Transverse colon (tissue), 4 donors: ENCODE results near the gene ZBTB20. TPM values are rescaled to one million over a fixed set of nuclear protein-coding genes. Genes with fewer than 3 reads are reported as not detected.

ENCODE experiments used
- DNase-seq: peaks from one replicate; pipeline ENCODE4 v3.0.0-alpha.2; 2019
- H3K27ac ChIP-seq, 4 donors: fragments of 200-600 bp; sonication (generic); 2 replicates each; pipeline ENCODE4 v1.5.1; 2016 to 2018; ENCODE audit warnings: inconsistent platforms in 4 of 4
- H3K27me3 ChIP-seq: fragments of 200-600 bp; sonication (generic); 2 replicates; pipeline ENCODE4 v1.5.1; 2017; ENCODE audit warnings: inconsistent platforms
- H3K36me3 ChIP-seq, 4 donors: fragments of 200-600 bp; sonication (generic); 2 replicates each; pipeline ENCODE4 v1.5.1; 2017 to 2019; ENCODE audit warnings: inconsistent platforms in 4 of 4
- H3K4me1 ChIP-seq, 4 donors: fragments of 200-600 bp; sonication (generic); 2 replicates each; pipeline ENCODE4 v1.5.1; 2017 to 2020; ENCODE audit warnings: inconsistent platforms in 4 of 4
- H3K4me3 ChIP-seq, 4 donors: fragments of 200-600 bp; sonication (generic); 1 replicate in 1 of 4; 2 replicates in 3 of 4; pipeline versions ENCODE4 v1.5.1 to v1.6.1; 2017 to 2019; ENCODE audit warnings: inconsistent platforms in 4 of 4
- H3K9me3 ChIP-seq, 2 donors: fragments of 200-600 bp; sonication (generic); 2 replicates each; pipeline ENCODE4 v1.5.1; 2017 to 2019; ENCODE audit warnings: inconsistent platforms in 2 of 2
- EP300 ChIP-seq: sonication (generic); formaldehyde crosslinking; IDR thresholded peaks from one replicate; pipeline ENCODE4 v1.6.1; 2017; ENCODE audit warnings: antibody characterized with exemption, low read depth
- POLR2A ChIP-seq: fragments of 450-650 bp; IDR thresholded peaks from one replicate; pipeline ENCODE4 v1.6.1; 2016; ENCODE audit warnings: antibody characterized with exemption, mild to moderate bottlenecking, moderate library complexity
- POLR2AphosphoS5 ChIP-seq, 3 donors: sonication (generic); formaldehyde crosslinking; IDR thresholded peaks; one replicate each; pipeline ENCODE4 v1.6.1; 2016; ENCODE audit warnings: antibody characterized with exemption in 3 of 3
- WGBS, 2 donors: methylation state at CpG; one replicate each; pipeline ENCODE4 v1.1.5; 2018; ENCODE audit warnings: low coverage in 1 of 2; 5-methylcytosine and 5-hydroxymethylcytosine counted together
- in situ Hi-C, 4 donors: fragments of 200-750 bp; cut with MboI; loops; one replicate each; pipeline versions ENCODE4 v1.15.0 to v1.15.1; 2017; ENCODE audit warnings: low sequenced_read_pairs in 3 of 4, low pct_ligation_motif_present in 1 of 4, low pct_unique_long_range_greater_than_20kb in 1 of 4
- intact Hi-C: fragments of 100-400 bp; cut with DNase I; formaldehyde crosslinking; loops from one replicate; pipeline ENCODE4 v1.15.1; 2023; ENCODE audit warnings: low total_unique reads
- total RNA-seq, 4 donors: library from RNA; depleted of rRNA; stranded (reverse); fragments of >200 nt; gene quantifications; one replicate each; pipeline ENCODE4 v1.1.0, GENCODE V29; 2016
- TF ChIP-seq, protein P1 (sequence below), 5 experiments: fragments of 200-600 bp in 3 of 5; fragments of 450-650 bp in 2 of 5; sonication (generic) in 3 of 5; IDR thresholded peaks; 1 replicate in 2 of 5; 2 replicates in 3 of 5; pipeline ENCODE4 v1.5.1; 2016 to 2017; ENCODE audit warnings: antibody characterized with exemption in 5 of 5, inconsistent platforms in 3 of 5, mild to moderate bottlenecking in 2 of 5, moderate library complexity in 1 of 5

Gene ZBTB20
- total RNA-seq, 4 donors from 2014 or later, result 44.6 to 50.5 (median 46.4) TPM

DNA sequence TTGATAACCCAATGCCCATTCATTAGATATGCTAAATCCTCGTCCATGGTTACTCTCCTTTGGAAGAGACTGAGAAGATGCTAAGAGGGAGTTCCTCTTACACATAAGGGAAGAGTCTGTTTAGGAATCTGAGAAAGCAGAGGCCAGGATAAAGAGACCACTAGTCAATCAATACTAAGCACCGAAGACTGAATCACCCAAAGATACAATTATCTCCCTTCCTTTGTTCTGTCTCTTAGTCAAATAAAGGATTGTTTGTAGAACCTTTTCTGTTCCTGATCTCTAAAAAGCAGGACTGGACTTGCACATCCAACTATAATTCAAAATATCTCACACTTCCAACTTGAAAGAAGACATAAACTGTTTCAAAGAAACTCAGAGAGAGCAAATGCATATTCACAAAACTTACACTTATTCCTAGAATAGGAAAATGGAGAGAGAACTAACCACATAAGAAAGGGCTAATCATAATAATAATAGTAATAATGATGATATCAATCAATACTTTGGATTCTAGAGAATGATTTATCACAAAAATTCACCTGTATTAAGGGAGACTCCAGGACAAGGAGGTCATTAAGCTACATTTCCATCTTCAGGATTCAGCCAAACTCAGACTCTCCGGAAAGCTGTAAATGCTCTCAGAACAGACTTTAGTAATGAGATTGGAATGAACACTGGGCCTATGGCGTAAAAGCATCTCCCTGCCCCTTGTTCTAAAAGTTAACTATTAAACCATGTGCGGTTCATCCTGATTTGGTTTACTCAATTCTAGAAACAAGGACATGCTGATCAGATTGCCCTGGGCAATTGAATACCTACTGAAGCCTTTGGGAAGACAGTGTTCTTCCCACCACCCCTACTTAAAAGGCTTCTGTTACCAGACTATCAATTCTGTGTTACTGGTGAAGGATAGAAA lies 401.5 kb downstream of the ZBTB20 start:
- no peaks in the 10 kb centered on the region for H3K9me3 ChIP-seq
- H3K27ac ChIP-seq, result peak overlapping the region; percentile 43 to 80 (median 68)
- in situ Hi-C loops (no loop called here), intact Hi-C loops (loop anchor here (1.0 kb wide), 1 partner anchor 13 kb away; no protein-coding TSS in a partner anchor)
- no peaks in the 10 kb centered on the region for H3K27me3 ChIP-seq
- peaks cover 0 to 27% (median 15%) of the 10 kb centered on the region in 4 donors for H3K4me1 ChIP-seq
- no peak for TF ChIP-seq POLR2A
- TF ChIP-seq POLR2AphosphoS5 (IDR thresholded peaks at IDR 0.05), result peak in 1 of 3 donors; percentile 29
- 35 to 49% methylated on average over 5 of the region's 5 CpGs for WGBS, 2 donors
- DNase-seq, result no peak
- H3K36me3 ChIP-seq, result no peaks in the 10 kb centered on the region
- peak overlapping the region in 2 of 4 donors; percentile 19 to 24 for H3K4me3 ChIP-seq

- no peak overlapping the region for H3K27ac ChIP-seq
- no peaks in the 10 kb centered on the region for H3K36me3 ChIP-seq
- no peaks in the 10 kb centered on the region for H3K9me3 ChIP-seq
- no peaks in the 10 kb centered on the region for H3K27me3 ChIP-seq
- DNase-seq, result no peak
- peaks cover 0 to 34% (median 15%) of the 10 kb centered on the region in 4 donors for H3K4me1 ChIP-seq
- WGBS, 2 donors, result 84 to 85% methylated on average over 4 to 5 of the region's 5 CpGs
- no peak overlapping the region for H3K4me3 ChIP-seq
- intact Hi-C loops (no loop called here), in situ Hi-C loops (no loop called here)
- TF ChIP-seq, protein P1, sequence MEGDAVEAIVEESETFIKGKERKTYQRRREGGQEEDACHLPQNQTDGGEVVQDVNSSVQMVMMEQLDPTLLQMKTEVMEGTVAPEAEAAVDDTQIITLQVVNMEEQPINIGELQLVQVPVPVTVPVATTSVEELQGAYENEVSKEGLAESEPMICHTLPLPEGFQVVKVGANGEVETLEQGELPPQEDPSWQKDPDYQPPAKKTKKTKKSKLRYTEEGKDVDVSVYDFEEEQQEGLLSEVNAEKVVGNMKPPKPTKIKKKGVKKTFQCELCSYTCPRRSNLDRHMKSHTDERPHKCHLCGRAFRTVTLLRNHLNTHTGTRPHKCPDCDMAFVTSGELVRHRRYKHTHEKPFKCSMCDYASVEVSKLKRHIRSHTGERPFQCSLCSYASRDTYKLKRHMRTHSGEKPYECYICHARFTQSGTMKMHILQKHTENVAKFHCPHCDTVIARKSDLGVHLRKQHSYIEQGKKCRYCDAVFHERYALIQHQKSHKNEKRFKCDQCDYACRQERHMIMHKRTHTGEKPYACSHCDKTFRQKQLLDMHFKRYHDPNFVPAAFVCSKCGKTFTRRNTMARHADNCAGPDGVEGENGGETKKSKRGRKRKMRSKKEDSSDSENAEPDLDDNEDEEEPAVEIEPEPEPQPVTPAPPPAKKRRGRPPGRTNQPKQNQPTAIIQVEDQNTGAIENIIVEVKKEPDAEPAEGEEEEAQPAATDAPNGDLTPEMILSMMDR (IDR thresholded peaks at IDR 0.05), result no peak
- no peak for TF ChIP-seq EP300
- no peak for TF ChIP-seq POLR2AphosphoS5 (IDR thresholded peaks at IDR 0.05)
- TF ChIP-seq POLR2A, result no peak
Measured at GRCh38 chr3:114743746-114744485, 403.2 kb downstream of the ZBTB20 start.

GRCh38 chr3:114741066-114741465 lies 406.0 kb downstream of the ZBTB20 start:
- 85 to 89% methylated on average over 1 of the region's 1 CpG for WGBS, 2 donors
- intact Hi-C loops (no loop called here), in situ Hi-C loops (no loop called here)
- peaks cover 0 to 21% (median 9%) of the 10 kb centered on the region in 4 donors for H3K4me1 ChIP-seq
- no peak overlapping the region for H3K4me3 ChIP-seq
- no peak overlapping the region for H3K27ac ChIP-seq
- no peaks in the 10 kb centered on the region for H3K9me3 ChIP-seq
- TF ChIP-seq POLR2A, result no peak
- TF ChIP-seq, protein P1 (IDR thresholded peaks at IDR 0.05), result no peak
- no peak for TF ChIP-seq EP300
- TF ChIP-seq POLR2AphosphoS5 (IDR thresholded peaks at IDR 0.05), result no peak
- no peak for DNase-seq
- H3K27me3 ChIP-seq, result no peaks in the 10 kb centered on the region
- H3K36me3 ChIP-seq, result no peaks in the 10 kb centered on the region

GRCh38 chr3:114739627-114740026 lies 407.5 kb downstream of the ZBTB20 start:
- H3K9me3 ChIP-seq, result no peaks in the 10 kb centered on the region
- peaks cover 0 to 6% (median 0%) of the 10 kb centered on the region in 4 donors for H3K4me1 ChIP-seq
- no peak for DNase-seq
- no peak overlapping the region for H3K4me3 ChIP-seq
- WGBS, 2 donors, result 24 to 60% methylated on average over 1 of the region's 1 CpG
- TF ChIP-seq POLR2AphosphoS5 (IDR thresholded peaks at IDR 0.05), result no peak
- no peak for TF ChIP-seq POLR2A
- TF ChIP-seq, protein P1 (IDR thresholded peaks at IDR 0.05), result no peak
- no peak for TF ChIP-seq EP300
- no peaks in the 10 kb centered on the region for H3K27me3 ChIP-seq
- no peak overlapping the region for H3K27ac ChIP-seq
- intact Hi-C loops (no loop called here), in situ Hi-C loops (no loop called here)
- H3K36me3 ChIP-seq, result no peaks in the 10 kb centered on the region
